ENCODE data around the gene DLG5.

GRCh38 chr10:77818378-77818777 is 108.2 kb downstream of the DLG5 start:
- TF ChIP-seq, protein P1, sequence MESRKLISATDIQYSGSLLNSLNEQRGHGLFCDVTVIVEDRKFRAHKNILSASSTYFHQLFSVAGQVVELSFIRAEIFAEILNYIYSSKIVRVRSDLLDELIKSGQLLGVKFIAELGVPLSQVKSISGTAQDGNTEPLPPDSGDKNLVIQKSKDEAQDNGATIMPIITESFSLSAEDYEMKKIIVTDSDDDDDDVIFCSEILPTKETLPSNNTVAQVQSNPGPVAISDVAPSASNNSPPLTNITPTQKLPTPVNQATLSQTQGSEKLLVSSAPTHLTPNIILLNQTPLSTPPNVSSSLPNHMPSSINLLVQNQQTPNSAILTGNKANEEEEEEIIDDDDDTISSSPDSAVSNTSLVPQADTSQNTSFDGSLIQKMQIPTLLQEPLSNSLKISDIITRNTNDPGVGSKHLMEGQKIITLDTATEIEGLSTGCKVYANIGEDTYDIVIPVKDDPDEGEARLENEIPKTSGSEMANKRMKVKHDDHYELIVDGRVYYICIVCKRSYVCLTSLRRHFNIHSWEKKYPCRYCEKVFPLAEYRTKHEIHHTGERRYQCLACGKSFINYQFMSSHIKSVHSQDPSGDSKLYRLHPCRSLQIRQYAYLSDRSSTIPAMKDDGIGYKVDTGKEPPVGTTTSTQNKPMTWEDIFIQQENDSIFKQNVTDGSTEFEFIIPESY (IDR thresholded peaks at IDR 0.05), result no peak
- TF ChIP-seq CTCF (IDR thresholded peaks at IDR 0.05; ENCODE audit: low read depth, low read length, missing input control) (no peak), FOXA1 (IDR thresholded peaks at IDR 0.05) (no peak), SP1 (IDR thresholded peaks at IDR 0.05) (no peak), RAD21 (IDR thresholded peaks at IDR 0.05) (no peak), GABPA (IDR thresholded peaks at IDR 0.05 in 1 of 2, conservative IDR thresholded peaks at IDR 0.05 in 1 of 2) (no peak), REST (IDR thresholded peaks at IDR 0.05) (no peak), ATF3 (IDR thresholded peaks at IDR 0.05) (no peak), JUND (IDR thresholded peaks at IDR 0.05) (no peak), YY1 (IDR thresholded peaks at IDR 0.05) (no peak), TAF1 (conservative IDR thresholded peaks at IDR 0.05) (no peak)
